Smooth muscle cell (in vitro differentiated cells): Measurements from ENCODE around the gene ARHGEF2. TPM values are rescaled to one million over a fixed set of nuclear protein-coding genes. Genes with fewer than 3 reads are reported as not detected.

ENCODE experiments used
- DNase-seq: peaks from one replicate; lab custom pipeline; 2025; ENCODE audit not compliant: unreplicated experiment; lab: John Stamatoyannopoulos, UW
- H2AFZ ChIP-seq: fragments of 200-600 bp; sonication (generic); 2 replicates; pipeline ENCODE4 v1.6.0; 2016; ENCODE audit warnings: antibody characterized with exemption, low read depth, mild to moderate bottlenecking
- H3F3A ChIP-seq: fragments of 200-600 bp; sonication (generic); 2 replicates; pipeline ENCODE4 v1.6.0; 2017; ENCODE audit warnings: antibody characterized with exemption, low read depth
- H3K27ac ChIP-seq: fragments of 200-600 bp; sonication (generic); 2 replicates; pipeline ENCODE4 v1.5.1; 2016; ENCODE audit warnings: low read depth, mild to moderate bottlenecking
- H3K27me3 ChIP-seq: fragments of 200-600 bp; sonication (generic); 2 replicates; pipeline ENCODE4 v1.6.1; 2016; ENCODE audit warnings: low read depth, mild to moderate bottlenecking
- H3K36me3 ChIP-seq: fragments of 200-600 bp; sonication (generic); 2 replicates; pipeline ENCODE4 v1.5.1; 2016; ENCODE audit warnings: low read depth
- H3K4me1 ChIP-seq: fragments of 200-600 bp; sonication (generic); 2 replicates; pipeline ENCODE4 v1.5.1; 2016; ENCODE audit warnings: low read depth
- H3K4me2 ChIP-seq: fragments of 200-600 bp; sonication (generic); 2 replicates; pipeline ENCODE4 v1.6.0; 2016; ENCODE audit warnings: mild to moderate bottlenecking
- H3K4me3 ChIP-seq: fragments of 200-600 bp; sonication (generic); 2 replicates; pipeline ENCODE4 v1.5.1; 2016; ENCODE audit warnings: mild to moderate bottlenecking
- H3K79me2 ChIP-seq: fragments of 200-600 bp; sonication (generic); 2 replicates; pipeline ENCODE4 v1.6.0; 2016; ENCODE audit warnings: low read depth, mild to moderate bottlenecking
- H3K9ac ChIP-seq: fragments of 200-600 bp; sonication (generic); 2 replicates; pipeline ENCODE4 v1.6.0; 2016; ENCODE audit warnings: low read depth
- H3K9me3 ChIP-seq: fragments of 200-600 bp; sonication (generic); replicated peaks from 2 replicates; pipeline ENCODE4 v1.5.1; 2016; ENCODE audit warnings: low read depth
- H4K20me1 ChIP-seq: fragments of 200-600 bp; sonication (generic); 2 replicates; pipeline ENCODE4 v1.6.0; 2016; ENCODE audit warnings: low read depth
- CTCF ChIP-seq: fragments of 200-600 bp; sonication (generic); IDR thresholded peaks from 2 replicates; pipeline ENCODE4 v1.5.1; 2017; ENCODE audit warnings: borderline replicate concordance, mild to moderate bottlenecking, antibody characterized with exemption; ENCODE audit not compliant: insufficient read depth, poor library complexity, severe bottlenecking
- WGBS: methylation state at CpG from one replicate; pipeline ENCODE4 v1.1.7; 2016; ENCODE audit warnings: low lambda C conversion rate; 5-methylcytosine and 5-hydroxymethylcytosine counted together
- polyA plus RNA-seq: library from polyadenylated mRNA; unstranded; fragments of >200 nt; fragmentation: Nextera tagmentation; extraction: Ambion mirVana; gene quantifications from 2 replicates; pipeline ENCODE4 v1.2.1, GENCODE V29; 2016
- total RNA-seq: library from RNA; depleted of rRNA; stranded (reverse); fragments of >200 nt; gene quantifications from 2 replicates; pipeline ENCODE4 v1.2.3, GENCODE V29; 2014

ARHGEF2 gene
- total and polyA plus RNA-seq, 2 experiments from 2014 or later: 21.0 to 30.2 TPM

- Histone ChIP-seq H3K4me2 (no peak overlapping the region), H3K36me3 (peaks cover 48% of the 10 kb centered on the region), H3K9ac (no peak overlapping the region), H3K27me3 (no peaks in the 10 kb centered on the region), H4K20me1 (peaks cover 47% of the 10 kb centered on the region), H2AFZ (no peak overlapping the region), H3K4me1 (no peaks in the 10 kb centered on the region), H3F3A (peaks cover 38% of the 10 kb centered on the region), H3K4me3 (no peak overlapping the region), H3K79me2 (peaks cover 12% of the 10 kb centered on the region), H3K9me3 (no peaks in the 10 kb centered on the region), H3K27ac (no peak overlapping the region)
- no peak for TF ChIP-seq CTCF
- 97% methylated on average over 3 of the region's 3 CpGs for WGBS
- no peak for DNase-seq
These were observed 57.6 kb downstream of the ARHGEF2 start for GRCh38 chr1:155920717-155921116.

- peaks cover 43% of the 10 kb centered on the region for H3F3A ChIP-seq
- TF ChIP-seq CTCF: no peak
- no peaks in the 10 kb centered on the region for H3K4me1 ChIP-seq
- DNase-seq: no peak
- no peaks in the 10 kb centered on the region for H3K27me3 ChIP-seq
- H4K20me1 ChIP-seq: peaks cover 43% of the 10 kb centered on the region
- H3K4me2 ChIP-seq: no peak overlapping the region
- H3K27ac ChIP-seq: no peak overlapping the region
- no peak overlapping the region for H2AFZ ChIP-seq
- no peaks in the 10 kb centered on the region for H3K9me3 ChIP-seq
- peaks cover 42% of the 10 kb centered on the region for H3K36me3 ChIP-seq
- no peak overlapping the region for H3K4me3 ChIP-seq
- no peak overlapping the region for H3K9ac ChIP-seq
- H3K79me2 ChIP-seq: peaks cover 9% of the 10 kb centered on the region
- WGBS: 93% methylated on average over 2 of the region's 2 CpGs
These were observed 58.5 kb downstream of the ARHGEF2 start for GRCh38 chr1:155919801-155920200.

GRCh38 chr1:155918660-155919059 lies 59.7 kb downstream of the ARHGEF2 start:
- Histone ChIP-seq H3K4me2 (no peak overlapping the region), H3K27me3 (no peaks in the 10 kb centered on the region), H3K9me3 (no peaks in the 10 kb centered on the region), H4K20me1 (peaks cover 36% of the 10 kb centered on the region), H3K27ac (no peak overlapping the region), H3K4me3 (no peak overlapping the region), H3K79me2 (peaks cover 8% of the 10 kb centered on the region), H3K36me3 (peaks cover 51% of the 10 kb centered on the region), H3K9ac (no peak overlapping the region), H3F3A (peaks cover 48% of the 10 kb centered on the region), H3K4me1 (no peaks in the 10 kb centered on the region), H2AFZ (no peak overlapping the region)
- WGBS: 86% methylated on average over 3 of the region's 3 CpGs
- no peak for TF ChIP-seq CTCF
- DNase-seq: no peak

- H3K27ac ChIP-seq: peak overlapping the region; percentile 78
- 93% methylated on average over 6 of the region's 6 CpGs for WGBS
These were observed 64.2 kb downstream of the ARHGEF2 start for GRCh38 chr1:155913969-155914757.

More at GRCh38 chr1:155913969-155914757, 64.2 kb downstream of the ARHGEF2 start:
- Histone ChIP-seq H3K4me3 (no peak overlapping the region), H3K9me3 (no peaks in the 10 kb centered on the region), H3K4me1 (peaks cover 9% of the 10 kb centered on the region), H3K79me2 (peaks cover 17% of the 10 kb centered on the region), H3K4me2 (no peak overlapping the region), H4K20me1 (peaks cover 8% of the 10 kb centered on the region), H3K27me3 (no peaks in the 10 kb centered on the region), H3K9ac (no peak overlapping the region), H3K36me3 (peaks cover 37% of the 10 kb centered on the region), H3F3A (peaks cover 57% of the 10 kb centered on the region), H2AFZ (no peak overlapping the region)
- DNase-seq: no peak
- TF ChIP-seq CTCF: no peak
